IPS-18c (cell line): ENCODE measurements around the gene NUP153.

Source experiments
- H3K4me3 ChIP-seq: 2 replicates; pipeline ENCODE4 v1.7.0; 2013; ENCODE audit warnings: low read depth, mild to moderate bottlenecking, low read length, moderate library complexity; ENCODE audit not compliant: insufficient read depth
- H3K9me3 ChIP-seq: one replicate; pipeline ENCODE4 v1.6.1; 2013; ENCODE audit warnings: mild to moderate bottlenecking, low read length, moderate library complexity; ENCODE audit not compliant: control insufficient read depth, insufficient read depth

NUP153 gene

GRCh38 chr6:17635568-17635967 lies 71.2 kb downstream of the NUP153 start:
- Histone ChIP-seq H3K9me3 (no peaks in the 10 kb centered on the region), H3K4me3 (no peak overlapping the region)

DNA sequence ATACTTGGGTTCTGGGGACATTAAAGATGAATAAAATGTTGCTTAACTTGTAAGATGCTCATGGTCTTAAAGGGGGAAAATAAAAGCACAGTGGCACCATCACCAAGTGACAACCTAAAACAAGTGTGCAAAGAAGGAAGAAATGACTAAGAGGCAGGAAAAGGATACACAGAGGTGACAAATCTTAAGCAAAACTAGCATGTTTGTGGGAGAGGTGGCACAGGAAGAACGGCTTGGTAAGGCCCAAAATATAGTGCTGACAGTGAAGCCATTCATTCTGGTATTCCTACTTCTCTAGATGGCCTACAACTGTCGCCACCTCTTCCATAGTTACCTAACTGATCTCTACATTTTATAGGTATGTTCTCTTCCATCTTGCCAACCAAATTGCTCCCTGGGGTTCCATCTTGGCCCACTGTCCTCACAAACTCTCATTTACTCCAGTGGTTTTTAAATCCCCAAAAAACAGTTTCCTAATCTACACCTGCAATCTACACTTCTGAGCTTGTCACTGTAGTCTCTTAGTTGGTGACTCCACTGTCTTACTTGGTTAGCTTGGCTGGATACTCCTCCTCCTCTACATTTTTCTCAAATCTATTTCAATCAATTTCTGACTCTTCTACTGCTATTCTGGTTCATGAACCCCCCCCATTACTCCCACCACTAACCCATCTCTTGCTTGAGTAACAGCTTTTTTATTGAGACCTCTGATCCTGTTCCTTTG lies 73.1 kb downstream of the NUP153 start:
- Histone ChIP-seq H3K4me3 (no peak overlapping the region), H3K9me3 (no peaks in the 10 kb centered on the region)

DNA sequence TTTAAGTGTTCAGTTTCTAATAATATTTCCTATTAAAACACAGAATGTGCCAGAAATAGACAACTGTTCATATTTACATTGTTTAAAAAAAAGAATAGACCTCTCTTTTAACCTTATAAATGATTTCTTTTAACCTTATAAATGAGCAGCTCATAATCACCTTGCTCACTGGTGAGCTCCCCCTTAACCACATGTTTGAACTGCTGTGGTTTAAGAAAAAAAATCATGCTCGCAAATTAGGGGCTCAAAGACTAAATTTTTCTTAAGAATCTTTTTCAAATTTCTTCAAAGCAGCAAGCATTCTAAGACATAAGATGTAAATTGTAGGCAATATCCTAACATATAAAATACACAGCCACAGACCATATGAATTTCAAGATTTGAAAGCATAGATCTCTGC lies 73.8 kb downstream of the NUP153 start:
- H3K9me3 ChIP-seq: no peaks in the 10 kb centered on the region
- no peak overlapping the region for H3K4me3 ChIP-seq

- no peaks in the 10 kb centered on the region for H3K9me3 ChIP-seq
- H3K4me3 ChIP-seq: no peak overlapping the region
These were observed 76.1 kb downstream of the NUP153 start for GRCh38 chr6:17630511-17631073.

- no peaks in the 10 kb centered on the region for H3K9me3 ChIP-seq
- H3K4me3 ChIP-seq: no peak overlapping the region
These were observed 76.8 kb downstream of the NUP153 start for GRCh38 chr6:17629824-17630510.

- no peak overlapping the region for H3K4me3 ChIP-seq
- no peaks in the 10 kb centered on the region for H3K9me3 ChIP-seq
These were observed 77.9 kb downstream of the NUP153 start for GRCh38 chr6:17628873-17629272.

DNA sequence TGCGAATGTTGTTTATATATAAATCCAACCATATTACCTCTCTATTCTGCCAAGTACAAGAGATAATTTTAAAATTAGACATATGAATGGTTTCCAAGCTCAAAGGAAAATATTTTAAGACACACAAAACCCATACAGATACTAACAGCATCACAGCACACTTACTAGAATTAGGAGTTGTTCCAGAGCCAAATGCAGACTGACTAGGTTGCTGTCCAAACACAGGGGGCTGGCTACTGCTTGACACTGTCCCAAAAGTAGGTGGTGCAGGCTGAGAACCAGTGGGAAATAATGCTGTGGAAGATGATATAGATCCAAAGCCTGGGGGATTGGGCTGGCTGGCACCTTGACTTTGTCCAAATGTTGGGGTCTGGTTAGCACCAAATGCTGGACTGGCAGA lies 82.3 kb downstream of the NUP153 start:
- H3K4me3 ChIP-seq: no peak overlapping the region

GRCh38 chr6:17622144-17622543 lies 84.6 kb downstream of the NUP153 start:
- Histone ChIP-seq H3K9me3 (no peaks in the 10 kb centered on the region), H3K4me3 (no peak overlapping the region)

More for the DNA sequence above, 82.3 kb downstream of the NUP153 start:
- no peaks in the 10 kb centered on the region for H3K9me3 ChIP-seq

- Histone ChIP-seq H3K9me3 (no peaks in the 10 kb centered on the region), H3K4me3 (no peak overlapping the region)
These were observed 85.7 kb downstream of the NUP153 start for GRCh38 chr6:17621003-17621402.

DNA sequence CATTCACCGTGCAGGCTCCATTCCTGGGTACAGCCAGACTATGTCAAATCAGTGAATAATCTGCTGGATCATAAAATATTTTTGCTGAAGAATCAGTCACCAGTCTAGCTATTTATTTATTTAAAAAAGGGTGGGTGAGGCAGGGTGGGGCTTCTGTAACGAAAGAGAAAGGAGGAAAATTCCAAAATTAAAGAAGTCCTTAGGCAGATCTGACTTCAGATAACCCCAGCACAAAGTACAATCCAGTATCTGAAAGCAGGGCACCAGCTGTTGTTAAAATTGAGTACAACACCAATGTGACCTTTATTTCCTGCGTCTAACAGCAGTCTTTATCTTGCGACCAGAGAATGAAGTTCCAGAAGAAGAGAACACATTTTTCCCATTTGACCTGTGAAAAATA lies 90.9 kb downstream of the NUP153 start:
- Histone ChIP-seq H3K9me3 (no peaks in the 10 kb centered on the region), H3K4me3 (no peak overlapping the region)

DNA sequence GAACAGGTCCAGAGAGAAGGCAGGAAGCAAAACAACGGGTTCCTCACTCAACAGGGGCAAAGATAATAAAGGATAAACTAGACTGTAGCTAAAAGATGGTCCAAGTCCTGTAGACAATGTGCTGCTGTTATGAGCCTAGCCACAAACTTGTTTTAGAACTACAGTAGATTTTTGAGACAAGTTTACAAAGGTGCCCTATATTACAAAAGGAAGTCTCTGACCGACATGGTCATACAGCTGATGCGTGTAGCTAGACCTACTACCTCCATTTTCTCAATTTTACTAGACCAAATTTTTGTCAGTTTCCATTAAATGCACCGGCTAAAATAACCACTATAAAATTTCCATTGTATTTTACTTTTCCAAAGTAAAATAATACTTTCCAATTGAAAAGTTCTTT lies 94.7 kb downstream of the NUP153 start:
- H3K4me3 ChIP-seq: no peak overlapping the region

GRCh38 chr6:17610835-17611234 lies 95.9 kb downstream of the NUP153 start:
- Histone ChIP-seq H3K9me3 (no peaks in the 10 kb centered on the region), H3K4me3 (no peak overlapping the region)

More for the DNA sequence above, 94.7 kb downstream of the NUP153 start:
- H3K9me3 ChIP-seq: no peaks in the 10 kb centered on the region

DNA sequence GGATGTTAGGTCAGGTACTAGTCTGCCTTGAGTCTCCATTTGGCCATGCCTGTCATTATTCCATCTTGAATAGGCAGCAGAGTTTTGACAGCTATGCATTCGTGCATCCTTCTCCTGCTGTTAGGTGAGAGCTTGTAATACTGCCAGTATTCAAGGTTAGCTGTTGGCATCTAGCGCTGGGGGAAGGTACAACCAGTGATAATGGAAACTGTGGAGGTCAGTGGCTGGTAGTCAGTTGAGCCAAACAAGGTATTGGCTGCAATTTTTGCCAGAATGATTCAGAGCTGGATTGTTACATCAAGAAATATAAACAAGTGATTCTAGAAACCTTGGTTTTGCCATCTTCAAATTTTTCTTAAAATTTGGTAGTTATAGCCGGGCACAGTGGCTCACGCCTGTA lies 100.1 kb downstream of the NUP153 start:
- H3K4me3 ChIP-seq: no peak overlapping the region
- H3K9me3 ChIP-seq: no peaks in the 10 kb centered on the region

- Histone ChIP-seq H3K9me3 (no peaks in the 10 kb centered on the region), H3K4me3 (no peak overlapping the region)
These were observed 103.8 kb downstream of the NUP153 start for GRCh38 chr6:17602888-17603287.

- no peaks in the 10 kb centered on the region for H3K9me3 ChIP-seq
- peak overlapping the region; percentile 77 for H3K4me3 ChIP-seq
These were observed 105.4 kb downstream of the NUP153 start for GRCh38 chr6:17601386-17601703.

DNA sequence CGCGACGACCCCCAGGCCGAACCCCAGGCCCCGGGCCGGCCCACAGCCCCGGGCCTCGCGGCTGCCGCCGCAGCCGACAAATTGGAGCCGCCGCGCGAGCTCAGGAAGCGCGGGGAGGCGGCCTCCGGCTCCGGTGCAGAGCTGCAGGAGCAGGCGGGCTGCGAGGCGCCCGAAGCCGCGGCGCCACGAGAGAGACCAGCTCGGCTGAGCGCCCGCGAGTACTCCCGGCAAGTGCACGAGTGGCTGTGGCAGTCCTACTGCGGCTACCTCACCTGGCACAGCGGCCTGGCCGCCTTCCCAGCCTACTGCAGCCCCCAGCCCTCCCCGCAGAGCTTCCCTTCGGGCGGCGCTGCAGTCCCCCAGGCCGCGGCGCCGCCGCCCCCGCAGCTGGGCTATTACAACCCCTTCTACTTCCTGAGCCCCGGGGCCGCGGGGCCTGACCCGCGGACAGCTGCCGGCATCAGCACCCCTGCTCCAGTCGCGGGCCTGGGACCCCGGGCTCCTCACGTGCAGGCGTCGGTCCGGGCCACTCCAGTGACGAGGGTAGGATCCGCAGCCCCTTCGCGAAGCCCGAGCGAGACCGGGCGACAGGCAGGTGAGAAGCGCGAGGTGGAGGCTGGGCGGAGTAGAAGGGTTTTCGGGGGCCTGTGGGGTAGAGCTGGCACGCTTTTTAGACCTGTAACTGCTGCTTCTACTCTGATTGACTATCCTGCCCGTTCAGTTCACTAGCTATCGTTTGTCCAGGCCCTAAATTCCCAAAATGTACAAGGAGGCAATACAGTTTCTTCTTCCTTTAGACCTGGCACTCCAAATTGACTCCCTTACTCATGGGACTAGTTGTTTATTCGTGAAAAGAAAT lies 106.0 kb downstream of the NUP153 start:
- Histone ChIP-seq H3K4me3 (peak overlapping the region; percentile 77), H3K9me3 (no peaks in the 10 kb centered on the region)

GRCh38 chr6:17599877-17600526 lies 106.7 kb downstream of the NUP153 start, which contains the start of gene FAM8A1:
Gene FAM8A1 (plus strand): TSS chr6:17600302. CDS start chr6:17600410, 108 bp downstream.
- Histone ChIP-seq H3K4me3 (peak within 1 kb of the TSS; percentile 77), H3K9me3 (no peaks in the 10 kb centered on the region)
